HG03565 (cell line): ENCODE results near the gene RPL15.
"Not testable (repeated sequence)": the region's sequence is repeated elsewhere in the genome, so short reads cannot be mapped to it uniquely, and the experiment has no call there.

ENCODE experiments used
- ATAC-seq: cut with Tn5 transposase; IDR thresholded peaks from one replicate; pipeline ENCODE4 v1.9.1; 2021; ENCODE audit warnings: mild to moderate bottlenecking, moderate library complexity; ENCODE audit not compliant: unreplicated experiment

The RPL15 gene

GRCh38 chr3:23916886-23917678, at the start of gene RPL15, which contains the start of gene NKIRAS1:
Gene RPL15 (plus strand): TSS chr3:23917132. CDS start chr3:23917860, 728 bp downstream.
Gene NKIRAS1 (minus strand): TSS chr3:23916990. CDS start chr3:23910904, 6,086 bp downstream.
- ATAC-seq: peak; percentile 91

- ATAC-seq: no peak
These were observed 49.5 kb upstream of the RPL15 start for GRCh38 chr3:23867400-23867799.

- ATAC-seq: no peak
These were observed 49.1 kb upstream of the RPL15 start for GRCh38 chr3:23867838-23868237.

GRCh38 chr3:23869977-23870662, 46.8 kb upstream of the RPL15 start:
- no peak for ATAC-seq

- ATAC-seq: not testable (repeated sequence)
These were observed 46.3 kb upstream of the RPL15 start for GRCh38 chr3:23870663-23871043.

GRCh38 chr3:23871361-23871760, 45.6 kb upstream of the RPL15 start:
- not testable (repeated sequence) for ATAC-seq

GRCh38 chr3:23872330-23872729, 44.6 kb upstream of the RPL15 start:
- no peak for ATAC-seq

- ATAC-seq: no peak
These were observed 43.0 kb upstream of the RPL15 start for GRCh38 chr3:23873941-23874340.

GRCh38 chr3:23874359-23875112, 42.4 kb upstream of the RPL15 start:
- no peak for ATAC-seq

- ATAC-seq: no peak
These were observed 41.7 kb upstream of the RPL15 start for GRCh38 chr3:23875113-23875725.

GRCh38 chr3:23876923-23877322, 40.0 kb upstream of the RPL15 start:
- ATAC-seq: no peak

GRCh38 chr3:23877329-23877980, 39.5 kb upstream of the RPL15 start:
- no peak for ATAC-seq

- ATAC-seq: no peak
These were observed 37.4 kb upstream of the RPL15 start for GRCh38 chr3:23879485-23879884.

- no peak for ATAC-seq
These were observed 36.1 kb upstream of the RPL15 start for GRCh38 chr3:23880703-23881339.

GRCh38 chr3:23881993-23882392, 34.9 kb upstream of the RPL15 start:
- ATAC-seq: not testable (repeated sequence)

- no peak for ATAC-seq
These were observed 34.4 kb upstream of the RPL15 start for GRCh38 chr3:23882487-23882918.

GRCh38 chr3:23884481-23884880, 32.5 kb upstream of the RPL15 start:
- ATAC-seq: no peak

- ATAC-seq: no peak
These were observed 31.7 kb upstream of the RPL15 start for GRCh38 chr3:23885210-23885609.

GRCh38 chr3:23886311-23886710, 30.6 kb upstream of the RPL15 start:
- ATAC-seq: no peak

GRCh38 chr3:23888617-23889228, 28.2 kb upstream of the RPL15 start:
- ATAC-seq: no peak
